ENCODE data around the gene CHCHD3.

CHCHD3 gene

GRCh38 chr7:133003052-133003910 lies 78.6 kb downstream of the CHCHD3 start:
- H3K4me3 ChIP-seq (ENCODE audit: low read depth, low read length) = no peak overlapping the region
- DNase-seq (ENCODE audit: low read depth) = no peak
- no peak for TF ChIP-seq CTCF (IDR thresholded peaks at IDR 0.05; ENCODE audit: control insufficient read depth, extremely low read depth, insufficient read depth)

GRCh38 chr7:133001727-133002126 lies 80.2 kb downstream of the CHCHD3 start:
- TF ChIP-seq CTCF (IDR thresholded peaks at IDR 0.05; ENCODE audit: control insufficient read depth, extremely low read depth, insufficient read depth) = no peak
- no peak overlapping the region for H3K4me3 ChIP-seq (ENCODE audit: low read depth, low read length)
- no peak for DNase-seq (ENCODE audit: low read depth)

GRCh38 chr7:132999845-133000244 lies 82.0 kb downstream of the CHCHD3 start:
- no peak for DNase-seq (ENCODE audit: low read depth)
- TF ChIP-seq CTCF (IDR thresholded peaks at IDR 0.05; ENCODE audit: control insufficient read depth, extremely low read depth, insufficient read depth) = no peak
- no peak overlapping the region for H3K4me3 ChIP-seq (ENCODE audit: low read depth, low read length)

GRCh38 chr7:132998763-132999162 lies 83.1 kb downstream of the CHCHD3 start:
- no peak for TF ChIP-seq CTCF (IDR thresholded peaks at IDR 0.05; ENCODE audit: control insufficient read depth, extremely low read depth, insufficient read depth)
- no peak overlapping the region for H3K4me3 ChIP-seq (ENCODE audit: low read depth, low read length)
- DNase-seq (ENCODE audit: low read depth) = no peak

- TF ChIP-seq CTCF (IDR thresholded peaks at IDR 0.05; ENCODE audit: control insufficient read depth, extremely low read depth, insufficient read depth) = no peak
- no peak for DNase-seq (ENCODE audit: low read depth)
- no peak overlapping the region for H3K4me3 ChIP-seq (ENCODE audit: low read depth, low read length)
Measured at GRCh38 chr7:132997505-132997904, 84.4 kb downstream of the CHCHD3 start.

GRCh38 chr7:132996581-132997242 lies 85.2 kb downstream of the CHCHD3 start:
- no peak for TF ChIP-seq CTCF (IDR thresholded peaks at IDR 0.05; ENCODE audit: control insufficient read depth, extremely low read depth, insufficient read depth)
- DNase-seq (ENCODE audit: low read depth) = no peak
- H3K4me3 ChIP-seq (ENCODE audit: low read depth, low read length) = no peak overlapping the region

All from LNCaP clone FGC (cell line).